Measurements from ENCODE around the gene CHST12.
A peak's percentile ranks its signal among the peaks of the same experiment; 100 is the strongest.
"Not testable (repeated sequence)": the region's sequence is repeated elsewhere in the genome, so short reads cannot be mapped to it uniquely, and the experiment has no call there.

Gene CHST12

DNA sequence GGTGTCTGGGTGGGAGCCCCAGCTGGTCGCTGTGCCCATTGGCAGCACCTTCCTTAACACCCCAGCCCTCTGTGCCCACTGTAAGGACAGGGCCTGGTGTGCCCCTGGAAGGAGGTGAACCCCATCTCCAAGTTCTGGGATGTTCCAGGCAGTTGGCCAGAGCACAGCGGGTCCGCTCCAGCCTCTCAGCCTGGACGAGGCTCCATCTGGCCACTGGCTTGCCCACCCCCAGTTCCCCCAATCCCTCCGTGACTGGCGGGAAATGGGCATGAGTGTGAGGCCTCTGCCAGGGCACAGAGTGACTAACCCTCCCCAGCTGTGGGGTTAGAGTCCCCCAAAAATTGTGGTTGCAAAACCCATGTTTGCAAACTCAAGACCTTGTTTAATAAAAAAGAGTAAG, 57.2 kb downstream of the CHST12 start:
- no peak for DNase-seq (ENCODE audit: low read depth in 2 of 2)

DNA sequence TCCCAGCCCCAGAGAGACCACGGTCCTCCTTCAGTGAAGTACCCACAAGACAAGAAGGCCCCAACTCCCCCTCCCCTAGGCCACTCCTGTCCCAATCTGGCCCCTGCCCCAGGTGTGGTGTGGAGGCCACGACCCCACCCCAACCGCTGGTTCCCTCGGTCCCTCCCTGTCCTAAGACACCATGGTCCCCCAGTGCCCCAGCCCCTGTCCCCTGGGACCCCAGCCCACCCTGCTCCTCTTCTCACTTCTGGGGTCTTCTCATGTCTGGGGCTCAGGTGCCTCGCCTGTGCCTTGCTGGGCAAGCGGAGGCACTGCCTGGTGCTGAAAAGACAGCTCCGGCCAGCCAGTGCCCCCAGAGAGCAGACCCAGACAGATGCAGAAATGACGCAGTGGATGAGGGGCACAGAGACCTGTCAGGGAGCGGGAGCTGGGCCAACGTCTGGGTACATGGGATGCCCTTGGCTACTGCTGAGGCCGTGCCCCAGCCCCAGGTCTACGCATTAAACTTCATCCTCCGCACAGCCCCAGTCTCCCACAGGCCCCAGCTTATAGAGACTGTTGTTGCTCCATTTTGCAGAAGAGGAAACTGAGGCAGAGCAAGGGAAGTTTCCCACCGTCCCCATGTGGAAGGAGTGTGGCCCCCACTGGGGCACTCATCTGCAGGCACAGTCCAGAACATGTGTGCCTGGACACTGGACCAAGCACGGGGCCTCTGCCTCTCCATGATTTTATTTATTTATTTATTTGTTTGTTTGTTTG, 58.0 kb downstream of the CHST12 start:
- DNase-seq (ENCODE audit: low read depth in 2 of 2): no peak

DNA sequence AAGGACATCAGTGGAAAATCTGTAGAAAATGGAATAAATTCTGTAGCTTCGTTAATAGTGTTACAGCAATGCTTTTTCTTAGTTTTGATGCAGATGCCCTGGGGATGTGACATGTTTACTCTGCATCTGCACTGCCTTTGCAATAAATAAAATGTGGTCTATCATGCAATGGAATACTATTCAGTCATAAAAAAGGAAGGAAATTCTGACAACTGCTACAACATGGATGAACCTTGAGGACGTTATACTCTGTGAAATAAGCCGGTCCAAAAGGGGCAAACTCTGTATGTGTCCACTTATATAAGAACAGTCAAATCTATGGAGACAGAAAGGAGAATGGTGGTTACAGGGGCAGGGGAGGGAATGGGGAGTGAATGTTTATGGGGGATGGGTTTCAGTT, 59.3 kb downstream of the CHST12 start:
- DNase-seq (ENCODE audit: low read depth in 2 of 2): no peak

DNA sequence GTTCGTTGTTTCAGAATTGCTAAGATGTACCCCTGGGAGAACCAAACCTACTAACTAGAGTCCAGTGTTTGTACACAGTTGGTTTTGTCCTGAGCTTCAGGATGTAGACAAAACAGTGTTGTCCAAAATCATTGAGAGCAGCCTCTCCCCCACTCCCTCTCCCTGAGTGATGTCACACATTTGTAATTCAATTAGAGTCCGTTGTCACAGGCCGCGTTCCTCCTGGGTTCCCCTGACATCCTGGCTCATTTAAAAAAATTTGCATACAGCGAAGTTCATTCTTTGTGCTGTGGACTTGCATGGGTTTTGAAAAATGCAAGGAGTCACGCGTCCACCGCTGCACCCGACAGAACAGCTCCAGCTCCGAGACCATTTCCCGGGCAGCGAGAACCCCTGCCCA, 62.5 kb downstream of the CHST12 start:
- no peak for DNase-seq (ENCODE audit: low read depth in 2 of 2)

DNA sequence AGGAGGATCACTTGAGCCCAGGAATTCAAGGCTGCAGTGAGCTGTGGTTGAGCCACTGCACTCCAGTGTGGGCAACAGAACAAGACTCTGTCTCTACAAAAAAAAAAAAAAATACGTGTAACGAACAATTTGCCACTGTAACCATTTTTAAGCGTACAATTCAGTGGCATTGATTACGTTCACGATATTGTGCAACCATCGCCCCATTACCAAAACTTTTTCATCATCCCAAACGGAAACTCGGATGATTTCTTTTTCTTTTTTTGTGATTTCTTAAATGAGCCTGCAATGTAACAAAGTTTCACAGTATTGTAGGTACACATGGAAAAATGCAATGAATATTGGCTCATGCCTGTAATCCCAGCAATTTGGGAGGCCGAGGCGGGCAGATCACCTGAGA, 63.3 kb downstream of the CHST12 start:
- no peak for DNase-seq (ENCODE audit: low read depth in 2 of 2)

DNA sequence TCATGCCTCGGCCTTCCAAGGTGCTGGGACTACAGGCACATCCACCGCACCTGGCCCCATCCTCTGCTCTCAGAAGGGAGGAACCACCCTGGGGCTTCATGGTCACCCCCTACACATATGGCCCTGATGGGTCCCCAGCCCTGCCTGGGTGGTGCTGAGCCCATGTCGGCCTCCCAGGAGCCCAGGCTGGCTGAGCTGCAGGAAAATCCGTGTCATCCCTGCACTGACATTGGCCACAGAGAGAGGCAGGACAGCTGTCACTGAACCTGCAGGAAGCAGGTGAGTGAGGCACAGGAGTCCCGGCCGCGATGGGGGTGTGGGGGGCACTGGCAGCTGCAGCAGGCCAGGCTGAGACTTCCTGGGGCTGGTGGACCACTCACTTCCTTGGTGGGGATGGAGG, 64.8 kb downstream of the CHST12 start:
- no peak for DNase-seq (ENCODE audit: low read depth in 2 of 2)

GRCh38 chr7:2469460-2470203, 66.2 kb downstream of the CHST12 start:
- DNase-seq (ENCODE audit: low read depth in 2 of 2): not testable (repeated sequence)

- no peak for DNase-seq (ENCODE audit: low read depth in 2 of 2)
Observed at GRCh38 chr7:2470204-2471021, 67.0 kb downstream of the CHST12 start.

DNA sequence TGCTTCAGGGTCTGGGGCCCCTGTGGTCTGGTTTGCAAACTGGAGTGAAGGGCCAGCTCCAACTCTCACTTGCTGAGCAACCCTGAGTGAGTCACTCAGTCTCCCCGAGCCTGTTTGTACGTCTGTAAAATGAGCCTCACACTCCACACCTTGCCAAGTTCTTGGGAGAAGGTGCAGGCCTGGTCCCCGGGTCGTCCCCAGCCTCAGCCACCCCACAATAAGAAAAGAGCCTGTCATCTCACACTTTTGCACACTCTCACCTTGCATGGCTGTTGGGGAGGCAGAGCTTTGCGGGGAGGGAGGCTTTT, 67.6 kb downstream of the CHST12 start:
- DNase-seq (ENCODE audit: low read depth in 2 of 2): no peak

- no peak for DNase-seq (ENCODE audit: low read depth in 2 of 2)
Observed at GRCh38 chr7:2471396-2471795, 68.0 kb downstream of the CHST12 start.

- DNase-seq (ENCODE audit: low read depth in 2 of 2): no peak
Observed at GRCh38 chr7:2472739-2473138, 69.3 kb downstream of the CHST12 start.

- DNase-seq (ENCODE audit: low read depth in 2 of 2): no peak
Observed at GRCh38 chr7:2473496-2474180, 70.2 kb downstream of the CHST12 start.

- no peak for DNase-seq (ENCODE audit: low read depth in 2 of 2)
Observed at GRCh38 chr7:2474224-2474623, 70.8 kb downstream of the CHST12 start.

- DNase-seq (ENCODE audit: low read depth in 2 of 2): no peak
Observed at GRCh38 chr7:2474813-2475677, 71.6 kb downstream of the CHST12 start.

DNA sequence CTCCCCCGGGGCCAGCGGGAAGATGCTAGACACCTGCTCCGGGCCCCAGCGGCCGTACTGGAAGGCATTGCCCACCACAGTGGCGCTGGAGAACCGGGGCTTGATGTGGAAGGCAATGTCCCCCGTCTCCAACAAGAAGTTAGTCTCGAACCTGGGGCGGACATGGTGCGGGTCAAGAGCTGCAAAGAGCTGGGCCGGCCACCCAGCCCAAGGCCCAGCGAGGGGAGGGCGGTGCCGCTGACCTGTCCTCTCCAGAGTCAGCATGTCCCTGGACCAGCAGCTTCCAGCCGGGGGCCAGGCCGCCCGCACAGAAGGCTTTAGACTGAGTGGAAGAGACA, 72.2 kb downstream of the CHST12 start:
- no peak for DNase-seq (ENCODE audit: low read depth in 2 of 2)

- no peak for DNase-seq (ENCODE audit: low read depth in 2 of 2)
Observed at GRCh38 chr7:2476298-2476697, 72.9 kb downstream of the CHST12 start, which contains the start of gene GRIFIN. Gene GRIFIN, minus strand, starts transcription at chr7:2476398. Its CDS starts 15 bp downstream, at chr7:2476383.

GRCh38 chr7:2476776-2477446, 73.5 kb downstream of the CHST12 start:
- DNase-seq (ENCODE audit: low read depth in 2 of 2): no peak

GRCh38 chr7:2477447-2478398, 74.3 kb downstream of the CHST12 start:
- DNase-seq (ENCODE audit: low read depth in 2 of 2): peak; percentile 28 to 30

GRCh38 chr7:2478399-2478785, 75.0 kb downstream of the CHST12 start:
- DNase-seq (ENCODE audit: low read depth in 2 of 2): no peak

All from stimulated activated CD8-positive, alpha-beta memory T cell treated with anti-CD3 and anti-CD28 coated beads, Interleukin-2, amount 100 ng/mL, for 1 hour (primary cell).